ENCODE measurements around the gene PCK2.
"Not testable (repeated sequence)": the region's sequence is repeated elsewhere in the genome, so short reads cannot be mapped to it uniquely, and the experiment has no call there.

PCK2 gene

DNA sequence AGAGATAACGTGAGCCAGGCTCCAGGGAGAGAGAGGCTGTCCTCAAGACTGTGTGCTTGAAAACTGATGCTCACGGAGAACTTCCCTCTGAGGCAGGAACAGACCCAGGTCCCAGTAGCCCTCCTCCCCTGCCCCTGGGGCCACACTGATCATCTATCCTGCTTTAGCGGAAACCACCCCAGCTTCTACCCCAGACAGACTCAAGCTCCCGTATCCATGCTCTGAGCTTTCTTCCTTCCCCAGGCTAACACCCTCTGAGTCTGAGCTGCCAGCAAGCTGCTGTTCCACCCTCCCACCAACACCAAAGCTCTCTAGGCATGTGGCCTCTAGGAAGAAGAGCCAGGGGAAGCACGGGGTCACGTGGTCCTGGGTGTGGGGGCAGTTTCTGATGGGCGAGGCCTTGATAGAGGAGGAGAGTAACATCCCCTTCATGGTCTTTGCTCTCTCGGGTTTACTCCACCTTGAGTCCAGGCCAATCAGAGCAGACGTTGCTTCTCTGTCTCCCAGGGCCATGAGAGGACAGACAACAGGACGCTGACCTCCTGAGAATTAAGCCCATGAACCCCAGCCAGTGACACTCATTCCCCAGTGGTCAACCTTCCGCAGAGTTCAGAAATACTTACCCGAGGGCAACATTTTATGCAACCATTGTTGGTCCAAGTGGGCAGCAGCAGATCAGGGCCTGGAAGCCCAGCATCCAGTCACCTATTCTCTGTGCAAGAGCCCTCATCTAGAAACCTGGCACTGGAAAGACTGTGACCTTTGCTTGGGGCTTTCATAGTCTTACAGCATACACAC lies 1.4 kb downstream of the PCK2 start:
- DNase-seq (ENCODE audit: low read depth) = no peak

DNA sequence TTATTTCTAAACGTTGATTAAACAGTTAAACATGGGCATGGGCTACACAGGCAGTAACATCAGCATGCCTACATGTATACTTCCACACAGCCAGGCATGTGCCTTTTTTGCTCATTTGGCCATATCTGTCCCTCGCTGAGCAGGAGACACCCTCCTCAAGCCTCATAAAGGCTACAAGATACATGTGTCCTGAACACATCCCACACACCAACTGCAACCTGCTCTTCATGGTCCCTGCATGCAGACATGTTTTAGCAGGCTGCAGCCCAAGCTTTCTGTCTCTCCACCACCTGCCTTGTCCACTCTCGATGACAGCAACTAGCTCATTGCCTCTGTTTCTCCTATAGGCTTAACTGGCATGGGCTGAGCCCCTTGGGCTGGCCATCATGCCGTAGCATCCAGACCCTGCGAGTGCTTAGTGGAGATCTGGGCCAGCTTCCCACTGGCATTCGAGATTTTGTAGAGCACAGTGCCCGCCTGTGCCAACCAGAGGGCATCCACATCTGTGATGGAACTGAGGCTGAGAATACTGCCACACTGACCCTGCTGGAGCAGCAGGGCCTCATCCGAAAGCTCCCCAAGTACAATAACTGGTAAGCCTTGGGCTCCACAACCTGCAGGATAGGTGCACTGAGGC lies 2.6 kb downstream of the PCK2 start:
- DNase-seq (ENCODE audit: low read depth) = no peak

DNA sequence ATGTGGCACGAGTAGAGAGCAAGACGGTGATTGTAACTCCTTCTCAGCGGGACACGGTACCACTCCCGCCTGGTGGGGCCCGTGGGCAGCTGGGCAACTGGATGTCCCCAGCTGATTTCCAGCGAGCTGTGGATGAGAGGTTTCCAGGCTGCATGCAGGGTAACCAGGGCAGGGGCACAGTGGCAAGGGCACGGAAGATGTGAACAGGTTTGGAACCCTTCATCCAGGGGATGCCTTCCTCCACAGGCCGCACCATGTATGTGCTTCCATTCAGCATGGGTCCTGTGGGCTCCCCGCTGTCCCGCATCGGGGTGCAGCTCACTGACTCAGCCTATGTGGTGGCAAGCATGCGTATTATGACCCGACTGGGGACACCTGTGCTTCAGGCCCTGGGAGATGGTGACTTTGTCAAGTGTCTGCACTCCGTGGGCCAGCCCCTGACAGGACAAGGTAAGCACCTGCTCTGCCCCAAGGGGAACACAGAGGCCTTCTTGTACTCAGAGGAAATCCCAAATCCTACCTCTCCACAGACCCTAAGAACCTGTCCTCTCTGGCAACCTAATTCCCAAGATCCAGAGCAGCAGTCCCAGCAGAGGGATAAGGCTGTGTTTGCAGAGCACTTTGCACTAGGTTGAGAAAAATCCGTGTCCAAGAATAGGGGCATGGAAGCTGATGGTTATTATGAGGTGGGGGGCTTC lies 4.3 kb downstream of the PCK2 start:
- no peak for DNase-seq (ENCODE audit: low read depth)

DNA sequence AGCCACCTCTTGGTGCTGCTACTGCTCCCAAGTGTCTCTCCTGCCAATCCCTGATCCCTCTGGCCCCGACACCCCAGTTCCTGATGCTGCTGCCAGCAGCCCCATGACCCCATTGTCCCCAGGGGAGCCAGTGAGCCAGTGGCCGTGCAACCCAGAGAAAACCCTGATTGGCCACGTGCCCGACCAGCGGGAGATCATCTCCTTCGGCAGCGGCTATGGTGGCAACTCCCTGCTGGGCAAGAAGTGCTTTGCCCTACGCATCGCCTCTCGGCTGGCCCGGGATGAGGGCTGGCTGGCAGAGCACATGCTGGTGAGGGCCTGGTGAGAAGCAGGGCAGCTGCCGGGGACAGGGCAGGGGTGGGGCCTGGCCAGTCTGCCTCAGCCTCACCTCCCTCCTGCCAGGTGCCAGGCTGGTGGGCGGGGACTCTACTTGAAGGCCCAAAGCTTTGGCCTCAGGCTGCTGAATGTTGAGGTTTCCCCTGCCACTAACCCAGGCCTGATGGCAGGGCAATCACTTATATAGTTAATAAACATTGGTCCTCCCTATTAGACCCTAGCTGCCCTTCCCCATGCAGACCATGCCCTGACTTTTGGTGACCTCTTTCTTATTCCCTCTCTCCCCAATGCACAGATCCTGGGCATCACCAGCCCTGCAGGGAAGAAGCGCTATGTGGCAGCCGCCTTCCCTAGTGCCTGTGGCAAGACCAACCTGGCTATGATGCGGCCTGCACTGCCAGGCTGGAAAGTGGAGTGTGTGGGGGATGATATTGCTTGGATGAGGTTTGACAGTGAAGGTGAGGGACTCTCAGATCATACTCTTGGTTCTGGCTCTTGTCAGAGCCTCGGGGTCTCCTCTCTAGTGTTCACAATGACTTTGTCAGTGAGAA lies 5.1 kb downstream of the PCK2 start:
- DNase-seq (ENCODE audit: low read depth) = no peak

DNA sequence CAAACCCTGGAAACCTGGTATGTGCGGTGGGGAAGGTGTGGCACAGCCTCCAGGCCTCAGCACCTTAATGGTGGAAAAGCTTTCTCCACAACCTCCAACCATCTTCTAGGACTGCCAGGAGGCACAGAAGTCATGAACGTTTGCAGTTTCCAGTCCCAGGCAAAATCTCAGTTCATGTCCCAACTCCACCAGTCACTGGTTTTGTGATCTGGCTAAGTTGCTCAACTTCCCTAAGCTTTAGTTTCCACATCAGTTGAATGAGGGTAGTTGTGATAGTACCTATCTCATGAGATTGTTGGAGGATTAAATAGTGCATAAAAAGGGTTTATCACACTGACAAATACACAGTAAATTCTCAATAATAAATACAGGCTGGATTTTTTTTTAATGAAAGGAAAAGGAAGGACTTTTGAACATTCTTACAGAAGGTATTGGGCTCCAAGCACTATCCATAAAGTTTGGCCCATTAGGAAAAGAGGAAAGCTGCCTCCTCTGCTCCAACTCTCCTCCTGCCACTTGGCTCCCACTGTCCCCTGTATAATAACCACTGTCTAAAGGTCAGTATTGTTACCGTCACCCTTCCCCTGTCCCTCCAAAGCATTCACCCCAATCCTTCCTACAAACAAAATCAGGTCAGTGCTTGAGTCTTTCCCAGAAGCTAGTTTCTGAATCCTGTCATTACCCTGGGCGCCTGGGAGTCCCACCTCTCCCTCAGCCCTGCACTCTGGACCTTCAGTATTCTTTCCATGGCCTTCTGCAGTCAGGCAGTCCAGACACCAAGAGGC lies 6.3 kb downstream of the PCK2 start:
- no peak for DNase-seq (ENCODE audit: low read depth)

DNA sequence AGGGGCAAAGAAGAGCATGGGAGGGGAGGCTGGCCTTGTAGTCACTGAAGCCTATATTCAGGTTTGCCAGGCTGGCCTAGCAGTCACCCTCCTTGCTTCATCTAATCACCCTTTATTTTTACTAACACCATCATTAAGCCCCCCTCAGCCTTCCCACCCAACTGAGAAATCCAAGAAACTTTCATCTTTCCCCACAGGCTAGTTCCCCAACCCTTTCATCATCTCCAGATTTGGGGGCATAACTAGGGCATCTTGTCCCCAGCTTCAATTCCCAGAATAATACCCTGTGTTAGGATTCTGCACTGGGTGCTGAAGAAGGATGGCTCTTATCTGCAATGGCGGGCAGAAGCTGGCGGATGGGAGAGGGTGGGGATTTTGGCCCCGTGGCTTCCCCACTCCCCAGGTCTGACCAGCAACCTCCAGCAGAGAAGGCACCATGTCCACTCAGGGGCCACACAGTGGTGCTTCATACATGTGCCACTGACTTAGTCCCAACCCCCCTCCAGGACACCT lies 6.9 kb downstream of the PCK2 start:
- no peak for DNase-seq (ENCODE audit: low read depth)

DNA sequence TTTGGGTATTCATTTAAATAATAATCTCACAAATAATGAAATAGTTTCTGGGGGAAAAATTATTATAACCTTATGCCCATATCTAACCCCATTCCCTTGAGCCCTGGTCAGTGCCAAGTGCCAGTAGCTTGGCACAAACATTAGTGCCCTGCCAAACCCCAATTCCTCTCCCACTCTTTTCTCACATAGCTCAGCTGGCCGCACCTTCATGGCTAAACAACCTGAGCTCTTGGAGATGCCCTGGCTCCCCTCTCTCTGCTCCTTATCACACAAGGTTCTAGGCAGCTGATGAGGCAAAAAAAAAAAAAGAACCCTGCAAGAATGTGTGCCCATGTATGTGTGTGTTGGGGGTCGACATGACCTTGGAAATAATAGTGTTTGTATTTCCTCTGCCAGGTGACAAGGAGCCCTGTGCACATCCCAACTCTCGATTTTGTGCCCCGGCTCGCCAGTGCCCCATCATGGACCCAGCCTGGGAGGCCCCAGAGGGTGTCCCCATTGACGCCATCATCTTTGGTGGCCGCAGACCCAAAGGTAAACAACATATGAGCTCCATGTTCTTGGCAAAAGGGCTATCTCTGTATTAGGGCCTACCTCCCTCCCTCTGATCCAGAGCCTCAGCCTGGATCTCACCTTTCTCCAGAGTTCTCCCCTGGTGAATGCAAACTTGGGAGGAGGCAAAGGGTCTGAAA lies 8.4 kb downstream of the PCK2 start:
- no peak for DNase-seq (ENCODE audit: low read depth)

DNA sequence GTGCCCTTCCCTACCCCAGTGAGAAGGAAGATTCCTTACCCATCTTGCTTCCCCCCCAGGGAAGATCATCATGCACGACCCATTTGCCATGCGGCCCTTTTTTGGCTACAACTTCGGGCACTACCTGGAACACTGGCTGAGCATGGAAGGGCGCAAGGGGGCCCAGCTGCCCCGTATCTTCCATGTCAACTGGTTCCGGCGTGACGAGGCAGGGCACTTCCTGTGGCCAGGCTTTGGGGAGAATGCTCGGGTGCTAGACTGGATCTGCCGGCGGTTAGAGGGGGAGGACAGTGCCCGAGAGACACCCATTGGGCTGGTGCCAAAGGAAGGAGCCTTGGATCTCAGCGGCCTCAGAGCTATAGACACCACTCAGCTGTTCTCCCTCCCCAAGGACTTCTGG lies 9.3 kb downstream of the PCK2 start:
- no peak for DNase-seq (ENCODE audit: low read depth)

DNA sequence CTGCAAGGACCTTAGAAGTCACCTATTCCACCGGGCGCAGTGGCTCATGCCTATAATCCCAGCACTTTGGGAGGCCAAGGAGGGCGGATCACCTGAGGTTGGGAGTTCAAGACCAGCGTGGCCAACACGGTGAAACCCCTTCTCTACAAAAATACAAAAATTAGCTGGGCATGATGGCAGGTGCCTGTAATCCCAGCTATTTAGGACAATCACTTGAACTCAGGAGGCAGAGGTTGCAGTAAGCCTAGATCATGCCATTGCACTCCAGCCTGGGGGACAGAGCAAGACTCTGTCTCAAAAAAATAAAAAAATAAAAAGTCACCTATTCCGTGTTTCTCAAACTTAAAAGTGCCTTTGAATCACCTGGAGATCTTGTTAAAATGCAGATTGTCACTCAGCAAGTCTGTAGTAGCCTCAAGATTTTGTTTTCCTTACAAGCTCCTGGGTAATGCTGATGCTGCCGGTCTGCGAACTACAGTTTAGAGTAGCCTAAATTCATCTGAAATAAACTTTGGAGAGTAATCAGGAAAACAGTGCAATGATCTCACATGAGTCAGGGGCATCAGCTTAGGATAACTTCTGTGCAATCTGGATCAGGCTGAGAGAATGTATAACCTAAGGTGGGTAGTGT lies 11.6 kb downstream of the PCK2 start:
- DNase-seq (ENCODE audit: low read depth) = not testable (repeated sequence)

DNA sequence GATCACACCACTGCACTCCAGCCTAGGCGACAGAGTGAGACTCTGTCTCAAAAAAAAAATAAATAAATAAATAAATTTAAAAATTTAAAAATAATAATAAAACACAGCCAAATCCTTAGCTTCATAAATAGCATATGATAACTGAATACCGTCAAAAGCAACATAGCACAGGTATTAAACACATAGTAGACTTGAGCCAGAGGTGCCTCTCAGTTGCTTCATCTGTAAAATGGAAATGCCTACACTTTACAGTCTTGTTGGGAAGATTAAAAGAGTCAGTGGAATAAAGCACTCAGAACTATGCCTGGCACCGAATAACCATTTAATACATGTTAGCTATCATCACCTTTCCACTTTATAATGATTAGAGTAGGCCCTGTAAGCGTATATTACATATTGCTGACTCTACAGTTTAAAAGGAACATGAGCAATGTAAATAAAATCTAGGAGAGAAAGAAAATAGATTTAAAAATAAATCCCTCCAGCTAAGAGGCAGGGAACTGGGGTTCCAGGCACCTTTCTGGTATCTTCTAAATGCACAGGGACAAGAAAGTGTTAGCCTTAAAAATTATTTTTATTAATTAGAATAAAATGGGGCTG lies 12.7 kb downstream of the PCK2 start:
- DNase-seq (ENCODE audit: low read depth) = no peak

DNA sequence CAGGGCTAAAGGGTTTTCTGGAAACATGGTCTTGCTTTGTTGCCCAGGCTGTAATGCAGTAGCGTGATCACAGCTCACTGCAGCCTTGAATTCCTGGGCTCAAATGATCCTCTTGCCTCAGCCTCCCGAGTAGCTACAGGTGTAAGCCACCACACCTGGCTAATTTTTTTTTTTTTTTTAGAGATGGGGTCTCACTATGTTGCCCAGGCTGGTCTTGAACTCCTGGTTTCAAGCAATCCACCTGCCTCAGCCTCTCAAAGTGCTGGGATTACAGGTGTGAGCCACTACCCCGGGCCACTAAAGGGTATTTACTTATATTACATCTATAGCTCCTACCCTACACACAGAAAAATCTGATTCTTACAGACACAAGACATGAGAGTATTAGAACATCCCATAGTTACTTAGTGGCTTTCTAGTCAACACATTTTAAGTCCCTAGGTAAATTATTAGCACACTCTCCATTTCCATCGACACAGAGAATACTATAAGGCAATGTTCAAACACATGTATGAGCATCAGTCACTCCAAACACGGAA lies 14.3 kb downstream of the PCK2 start:
- DNase-seq (ENCODE audit: low read depth) = no peak

DNA sequence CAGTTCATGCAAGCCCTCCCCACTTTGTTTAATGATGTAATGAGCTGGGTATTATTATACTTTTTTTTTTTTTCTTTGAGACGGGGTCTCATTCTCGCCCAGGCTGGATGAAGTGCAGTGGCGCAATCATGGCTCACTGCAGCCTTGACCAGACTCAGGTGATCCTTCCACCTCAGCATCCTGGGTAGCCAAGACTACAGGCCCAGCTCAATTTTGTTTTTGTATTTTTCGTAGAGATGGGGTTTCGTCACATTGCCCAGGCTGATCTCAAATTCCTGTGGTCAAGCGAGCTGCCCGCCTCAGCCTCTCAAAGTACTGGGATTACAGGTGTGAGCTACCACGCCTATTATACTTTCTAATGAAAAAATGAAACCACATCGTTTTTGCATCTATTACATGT lies 15.9 kb downstream of the PCK2 start:
- no peak for DNase-seq (ENCODE audit: low read depth)

DNA sequence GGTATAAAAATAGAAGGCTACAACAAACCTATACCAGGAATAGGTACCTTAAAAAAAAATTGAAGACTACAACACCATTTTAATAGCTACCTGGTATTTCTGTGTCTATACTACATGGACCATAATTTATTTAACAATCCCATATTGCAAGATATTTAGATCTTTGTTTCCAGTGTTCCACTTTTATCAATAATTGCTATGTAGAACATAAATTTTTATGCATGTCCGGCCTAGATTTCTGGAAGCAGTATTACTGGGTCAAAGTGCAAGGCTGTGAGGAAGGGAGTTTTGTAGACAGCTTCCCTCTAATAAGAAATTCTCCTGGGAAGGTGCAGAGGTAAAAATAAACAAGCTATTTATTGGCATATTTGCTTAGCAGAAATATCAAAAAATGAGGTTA lies 16.4 kb downstream of the PCK2 start:
- DNase-seq (ENCODE audit: low read depth) = no peak

DNA sequence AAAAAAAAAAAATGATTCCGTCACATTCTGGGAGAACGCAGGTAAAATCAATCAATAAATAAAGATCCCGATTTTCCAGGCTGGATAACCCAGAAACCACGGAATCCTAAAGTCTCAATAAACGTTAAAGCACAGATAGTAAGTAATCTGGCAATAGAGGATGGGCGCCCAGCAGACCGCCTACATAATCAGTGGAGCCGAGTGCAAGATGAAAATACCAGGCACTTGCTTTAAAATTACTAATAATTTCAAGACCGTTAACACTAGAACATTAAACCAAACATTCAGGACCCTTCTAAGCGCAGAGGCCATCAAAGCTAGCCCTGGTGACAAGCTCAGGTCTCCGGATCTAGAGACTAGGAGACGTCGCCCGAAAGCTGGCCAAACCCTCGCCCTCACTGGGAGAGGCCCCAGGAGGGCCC lies 19.3 kb downstream of the PCK2 start:
- no peak for DNase-seq (ENCODE audit: low read depth)

DNA sequence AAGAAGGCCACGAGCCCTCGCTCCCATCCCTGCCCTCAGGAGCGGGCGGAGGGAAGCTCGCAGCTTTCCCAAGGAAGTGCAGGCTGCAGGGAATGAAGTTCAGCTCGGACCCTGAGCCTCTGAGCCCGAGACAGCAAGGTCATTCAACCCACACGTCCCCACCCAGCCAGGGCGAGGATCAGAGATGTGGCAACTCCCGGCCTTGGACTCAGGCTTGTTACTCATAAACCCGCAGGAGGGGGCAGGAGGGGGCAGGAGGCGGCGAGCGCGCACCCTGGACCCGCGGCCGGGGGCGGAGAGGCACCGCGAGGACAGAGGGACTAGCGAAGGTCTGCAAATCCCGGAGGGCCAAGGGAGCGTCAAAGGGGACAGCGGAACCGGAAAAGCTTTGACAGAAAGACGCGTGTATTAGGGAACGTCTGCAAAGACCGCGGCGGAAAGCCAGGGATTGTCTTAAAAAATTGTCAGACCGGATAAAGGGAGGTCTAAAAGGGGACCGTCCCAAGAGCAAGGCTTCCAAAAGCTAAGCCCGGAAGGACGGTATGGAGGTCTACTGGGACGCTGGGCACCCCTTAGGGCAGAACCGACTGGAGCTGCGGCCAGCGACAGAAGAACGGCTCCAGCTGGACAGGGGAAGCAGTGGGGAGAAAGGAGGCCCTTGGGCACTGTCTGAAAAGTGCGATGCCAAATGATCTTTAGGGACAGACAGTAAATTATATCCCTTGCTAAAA lies 19.9 kb downstream of the PCK2 start:
- DNase-seq (ENCODE audit: low read depth) = peak; percentile 81

DNA sequence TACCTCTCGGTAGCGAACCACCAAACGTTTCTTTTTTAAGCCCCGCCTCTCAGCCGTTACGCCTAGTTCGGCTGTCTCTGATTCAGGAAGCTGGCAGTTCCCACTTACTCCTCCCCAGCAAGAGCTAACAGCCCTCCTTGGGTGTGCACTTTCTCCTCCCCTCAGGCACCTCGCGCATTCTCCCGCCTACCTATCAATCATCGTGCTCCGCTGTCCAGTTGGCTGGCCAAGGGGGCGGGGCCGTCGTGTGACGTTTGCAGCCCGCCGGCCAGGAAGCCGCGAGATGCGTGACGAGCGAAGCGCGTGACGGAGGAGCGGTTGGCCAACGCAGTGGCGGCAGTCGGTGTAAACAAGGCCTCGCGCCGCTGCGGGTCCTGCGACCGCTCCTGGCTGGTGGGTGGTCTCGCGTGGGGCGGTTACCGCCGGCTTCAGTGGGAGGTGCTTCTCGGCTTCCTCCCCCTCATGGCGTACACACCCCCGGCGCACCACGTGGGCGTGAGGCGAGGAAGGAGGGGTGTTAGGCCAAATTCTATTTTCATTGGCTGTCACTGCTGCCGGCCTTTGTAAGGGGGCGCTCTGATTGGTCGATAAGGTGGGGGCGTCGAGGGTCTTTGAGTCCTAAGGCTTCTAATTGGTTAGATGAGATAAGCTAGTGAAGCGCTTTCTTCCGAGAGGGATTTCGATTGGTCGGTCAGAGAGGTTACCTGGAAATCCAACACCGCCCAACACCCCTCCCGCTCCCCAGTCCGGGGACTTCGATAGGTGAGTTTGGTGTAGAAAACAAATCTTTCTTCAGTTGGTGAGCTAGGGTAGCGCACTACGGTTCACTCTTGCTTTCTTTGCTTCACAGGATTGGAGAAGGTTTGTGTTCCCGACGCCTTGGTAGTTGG lies 20.7 kb downstream of the PCK2 start, which contains the start of the genes DCAF11 and NRL:
Gene DCAF11 (plus strand): TSS at position 246 of the 890 bp plus-strand sequence. CDS start 818 bp downstream, outside the sequence.
Gene NRL (minus strand): TSS at position 418 of the 890 bp plus-strand sequence. CDS start 32,101 bp downstream, outside the sequence.
- DNase-seq (ENCODE audit: low read depth) = peak; percentile 99

DNA sequence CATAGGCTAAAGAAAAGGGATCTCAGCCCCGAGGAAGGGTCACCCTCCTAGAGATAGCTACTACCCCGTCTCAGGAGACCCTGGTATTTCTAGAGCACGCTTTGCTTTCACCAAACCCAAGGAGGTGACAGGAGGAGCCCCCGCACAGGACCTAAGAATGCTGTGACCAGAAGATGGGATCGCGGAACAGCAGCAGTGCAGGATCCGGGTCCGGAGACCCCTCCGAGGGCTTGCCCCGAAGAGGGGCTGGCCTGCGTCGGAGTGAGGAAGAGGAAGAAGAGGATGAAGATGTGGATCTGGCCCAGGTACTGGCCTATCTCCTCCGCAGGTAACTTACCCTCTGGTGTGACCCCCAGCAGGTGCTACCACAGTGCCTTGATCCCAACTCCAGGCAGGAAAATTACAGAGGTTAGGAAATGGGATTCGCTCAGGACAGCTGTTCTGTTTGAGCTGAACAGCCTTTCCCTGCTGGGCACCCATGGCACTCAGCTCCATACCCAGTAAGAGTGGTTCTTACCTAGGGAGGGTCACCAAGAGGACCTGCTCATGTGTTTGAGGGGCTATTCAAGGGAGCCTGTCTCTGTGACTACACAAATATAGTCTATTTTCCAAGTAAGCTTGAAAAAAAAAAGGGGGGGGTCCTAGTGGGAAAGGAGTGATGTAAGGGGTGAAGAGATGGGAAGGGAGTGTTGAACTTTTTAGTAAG lies 21.5 kb downstream of the PCK2 start:
- no peak for DNase-seq (ENCODE audit: low read depth)

All from stromal cell of bone marrow (primary cell).